ENCODE measurements around the gene KLHL24. TPM values are rescaled to one million over a fixed set of nuclear protein-coding genes. Genes with fewer than 3 reads are reported as not detected.

The KLHL24 gene
- total and polyA plus RNA-seq, 2 donors (not counting 1 experiment from before 2014, with no cell fraction given) = 20.4 to 70.7 TPM

DNA sequence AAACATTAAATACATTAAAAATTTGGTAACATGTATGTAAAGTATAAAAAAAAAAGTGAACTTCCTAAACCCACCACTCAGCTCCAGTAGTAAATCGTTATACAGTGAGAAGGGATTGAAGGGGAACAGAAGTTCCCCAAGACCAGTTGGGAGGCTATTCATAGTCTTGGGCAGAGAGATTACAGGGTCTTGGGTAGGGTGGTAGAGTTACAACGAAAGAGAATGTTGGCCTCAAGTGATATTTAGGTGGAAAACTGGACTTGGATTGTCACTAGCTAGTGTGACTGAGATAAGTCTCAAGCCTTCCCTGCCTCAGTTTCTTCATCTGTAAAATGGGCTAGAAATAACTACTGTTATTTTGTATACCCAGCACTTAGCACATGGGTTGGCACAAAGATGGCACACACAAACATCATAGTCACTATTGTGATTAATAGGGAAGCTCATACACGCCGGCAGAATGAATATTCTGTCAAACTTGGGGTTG lies 61.7 kb downstream of the KLHL24 start:
- Histone ChIP-seq H3K27me3 (ENCODE audit: control insufficient read depth, insufficient read depth, low read length) (no peaks in the 10 kb centered on the region), H3K79me2 (ENCODE audit: control insufficient read depth, insufficient read depth, low read length) (peaks cover 45% of the 10 kb centered on the region), H3K36me3 (ENCODE audit: control insufficient read depth, insufficient read depth, low read length) (no peaks in the 10 kb centered on the region), H3K9me3 (ENCODE audit: control insufficient read depth, insufficient read depth, low read depth, low read length) (no peaks in the 10 kb centered on the region), H2AFZ (ENCODE audit: low read length) (peak overlapping the region; percentile 90), H3K27ac (ENCODE audit: insufficient read depth, low read length) (no peak overlapping the region), H3K9ac (ENCODE audit: insufficient read depth, low read length) (peak overlapping the region; percentile 33), H3K4me2 (ENCODE audit: extremely low read depth, insufficient read depth, low read length) (peak overlapping the region; percentile 68), H3K4me1 (ENCODE audit: control insufficient read depth, extremely low read depth, insufficient read depth, low read length) (no peaks in the 10 kb centered on the region), H4K20me1 (ENCODE audit: control insufficient read depth, extremely low read depth, insufficient read depth, low read length) (no peaks in the 10 kb centered on the region), H3K4me3 (replicated peaks in 1 of 4; ENCODE audit: control extremely low read depth in 1 of 4, insufficient read depth in 1 of 4, low read depth in 3 of 4, low read length in 4 of 4) (peak overlapping the region; percentile 43 to 98 (median 73))
- TF ChIP-seq EZH2 (IDR thresholded peaks at IDR 0.05; ENCODE audit: low read length, missing control alignments) (no peak), CTCF (conservative IDR thresholded peaks at IDR 0.05 in 1 of 2, IDR thresholded peaks at IDR 0.05 in 1 of 2; ENCODE audit: low read depth in 1 of 2, low read length in 2 of 2) (no peak)
- no peak for DNase-seq (ENCODE audit: low read depth in 2 of 2)

GRCh38 chr3:183697610-183698317 lies 62.3 kb downstream of the KLHL24 start, which contains the start of gene YEATS2:
TSS of gene YEATS2 (plus strand) at chr3:183697797. CDS start at chr3:183715163, 17,366 bp downstream.
- Histone ChIP-seq H3K36me3 (ENCODE audit: control insufficient read depth, insufficient read depth, low read length) (no peaks in the 10 kb centered on the region), H3K4me3 (replicated peaks in 1 of 4; ENCODE audit: control extremely low read depth in 1 of 4, insufficient read depth in 1 of 4, low read depth in 3 of 4, low read length in 4 of 4) (peak within 1 kb of the TSS; percentile 86 to 98 (median 92)), H2AFZ (ENCODE audit: low read length) (peak within 1 kb of the TSS; percentile 90), H3K4me2 (ENCODE audit: extremely low read depth, insufficient read depth, low read length) (peak within 1 kb of the TSS; percentile 79), H3K79me2 (ENCODE audit: control insufficient read depth, insufficient read depth, low read length) (peaks cover 51% of the 10 kb centered on the region), H3K27ac (ENCODE audit: insufficient read depth, low read length) (peak within 1 kb of the TSS; percentile 75), H3K9ac (ENCODE audit: insufficient read depth, low read length) (peak within 1 kb of the TSS; percentile 79), H3K27me3 (ENCODE audit: control insufficient read depth, insufficient read depth, low read length) (no peaks in the 10 kb centered on the region), H4K20me1 (ENCODE audit: control insufficient read depth, extremely low read depth, insufficient read depth, low read length) (no peaks in the 10 kb centered on the region), H3K4me1 (ENCODE audit: control insufficient read depth, extremely low read depth, insufficient read depth, low read length) (no peaks in the 10 kb centered on the region), H3K9me3 (ENCODE audit: control insufficient read depth, insufficient read depth, low read depth, low read length) (no peaks in the 10 kb centered on the region)
- no peak for TF ChIP-seq CTCF (conservative IDR thresholded peaks at IDR 0.05 in 1 of 2, IDR thresholded peaks at IDR 0.05 in 1 of 2; ENCODE audit: low read depth in 1 of 2, low read length in 2 of 2)
- TF ChIP-seq EZH2 (IDR thresholded peaks at IDR 0.05; ENCODE audit: low read length, missing control alignments) = no peak
- DNase-seq (ENCODE audit: low read depth in 2 of 2) = peak; percentile 57 to 66

DNA sequence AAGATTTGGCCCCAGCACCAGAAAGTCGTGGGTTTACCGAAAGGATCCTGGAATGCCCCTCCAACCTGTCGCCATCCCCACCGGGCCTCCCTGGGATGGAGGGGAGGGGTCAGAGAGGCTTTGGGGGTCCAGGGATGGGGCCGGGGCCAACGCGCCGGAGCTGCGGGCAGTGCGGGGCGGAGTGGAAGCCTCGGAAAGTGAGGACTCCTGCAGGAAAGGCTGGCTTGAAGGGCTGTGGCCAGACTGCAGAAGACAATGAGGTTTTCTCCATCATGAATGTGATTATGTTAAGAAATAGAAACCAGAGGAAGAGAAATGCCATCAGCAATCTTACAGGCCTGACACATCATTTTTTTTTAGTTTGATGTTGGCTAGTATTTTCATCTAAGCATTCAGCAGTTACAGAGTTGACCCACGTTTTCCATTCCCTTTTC lies 62.9 kb downstream of the KLHL24 start:
- Histone ChIP-seq H3K4me2 (ENCODE audit: extremely low read depth, insufficient read depth, low read length) (peak overlapping the region; percentile 79), H3K9me3 (ENCODE audit: control insufficient read depth, insufficient read depth, low read depth, low read length) (no peaks in the 10 kb centered on the region), H3K36me3 (ENCODE audit: control insufficient read depth, insufficient read depth, low read length) (no peaks in the 10 kb centered on the region), H4K20me1 (ENCODE audit: control insufficient read depth, extremely low read depth, insufficient read depth, low read length) (no peaks in the 10 kb centered on the region), H3K27ac (ENCODE audit: insufficient read depth, low read length) (peak overlapping the region; percentile 75), H3K9ac (ENCODE audit: insufficient read depth, low read length) (peak overlapping the region; percentile 79), H3K79me2 (ENCODE audit: control insufficient read depth, insufficient read depth, low read length) (peaks cover 57% of the 10 kb centered on the region), H3K4me3 (replicated peaks in 1 of 4; ENCODE audit: control extremely low read depth in 1 of 4, insufficient read depth in 1 of 4, low read depth in 3 of 4, low read length in 4 of 4) (peak overlapping the region; percentile 86 to 98 (median 92)), H3K27me3 (ENCODE audit: control insufficient read depth, insufficient read depth, low read length) (no peaks in the 10 kb centered on the region), H2AFZ (ENCODE audit: low read length) (peak overlapping the region; percentile 40), H3K4me1 (ENCODE audit: control insufficient read depth, extremely low read depth, insufficient read depth, low read length) (no peaks in the 10 kb centered on the region)
- no peak for TF ChIP-seq CTCF (conservative IDR thresholded peaks at IDR 0.05 in 1 of 2, IDR thresholded peaks at IDR 0.05 in 1 of 2; ENCODE audit: low read depth in 1 of 2, low read length in 2 of 2)
- no peak for TF ChIP-seq EZH2 (IDR thresholded peaks at IDR 0.05; ENCODE audit: low read length, missing control alignments)
- DNase-seq (ENCODE audit: low read depth in 2 of 2) = peak; percentile 36 to 45

Data from fibroblast of lung (primary cell).